ENCODE data around the gene CACNA1F. TPM values are rescaled to one million over a fixed set of nuclear protein-coding genes. Genes with fewer than 3 reads are reported as not detected.

The CACNA1F gene
- not detected in 2 replicates for total RNA-seq (2021)
- Bru-seq, nascent RNA = not detected
- percentile 3 among the genes with signal in this experiment for BruChase-seq, experiment 1, labeled RNA remaining after a 2-hour chase
- percentile 8 among the genes with signal in this experiment for BruChase-seq, experiment 2, labeled RNA remaining after a 6-hour chase
- long read RNA-seq = 0 reads

GRCh38 chrX:49233176-49233575 lies at the start of gene CACNA1F:
CACNA1F (minus strand) TSS chrX:49233340; CDS start chrX:49233309, 31 bp downstream.
- Histone ChIP-seq H2AFZ (no peak within 1 kb of the TSS), H3K9me2 (ENCODE audit: insufficient read depth) (no peaks in the 10 kb centered on the region), H3K27ac (no peak within 1 kb of the TSS), H3K4me2 (no peak within 1 kb of the TSS), H3F3A (ENCODE audit: insufficient read depth, low read depth) (no peaks in the 10 kb centered on the region), H3K4me1 (replicated peaks; ENCODE audit: insufficient read depth) (no peaks in the 10 kb centered on the region), H4K20me1 (ENCODE audit: insufficient read depth) (no peaks in the 10 kb centered on the region), H3K4me3 (no peak within 1 kb of the TSS), H3K79me2 (ENCODE audit: low read depth) (no peaks in the 10 kb centered on the region), H3K36me3 (ENCODE audit: low read depth) (no peaks in the 10 kb centered on the region), H3K27me3 (ENCODE audit: insufficient read depth, low read depth) (no peaks in the 10 kb centered on the region), H3K9me3 (ENCODE audit: insufficient read depth, low read depth) (no peaks in the 10 kb centered on the region)
- BruUV-seq (replicated peaks) = no TSS peak
- POLR2A ChIA-PET (ENCODE audit: unreplicated experiment) = no interaction called here
- CTCF ChIA-PET = no interaction called here
- TF ChIP-seq CTCF (conservative IDR thresholded peaks at IDR 0.05) (no peak), EZH2 (IDR thresholded peaks at IDR 0.05; ENCODE audit: low read depth) (no peak)
- no peak for DNase-seq
- intact Hi-C loops (cut with micrococcal nuclease; ENCODE audit: unreplicated experiment) = no loop called here

- Histone ChIP-seq H3F3A (ENCODE audit: insufficient read depth, low read depth) (no peaks in the 10 kb centered on the region), H3K4me1 (replicated peaks; ENCODE audit: insufficient read depth) (no peaks in the 10 kb centered on the region), H3K36me3 (ENCODE audit: low read depth) (no peaks in the 10 kb centered on the region), H3K27me3 (ENCODE audit: insufficient read depth, low read depth) (no peaks in the 10 kb centered on the region), H3K9me3 (ENCODE audit: insufficient read depth, low read depth) (no peaks in the 10 kb centered on the region), H3K27ac (no peak overlapping the region), H4K20me1 (ENCODE audit: insufficient read depth) (no peaks in the 10 kb centered on the region), H3K4me3 (no peak overlapping the region), H3K79me2 (ENCODE audit: low read depth) (no peaks in the 10 kb centered on the region), H2AFZ (no peak overlapping the region), H3K4me2 (no peak overlapping the region), H3K9me2 (ENCODE audit: insufficient read depth) (no peaks in the 10 kb centered on the region)
- no TSS peak for BruUV-seq (replicated peaks)
- DNase-seq = no peak
- no peak for TF ChIP-seq EZH2 (IDR thresholded peaks at IDR 0.05; ENCODE audit: low read depth)
- TF ChIP-seq CTCF (conservative IDR thresholded peaks at IDR 0.05) = no peak
- intact Hi-C loops (cut with micrococcal nuclease; ENCODE audit: unreplicated experiment) = no loop called here
- ChIA-PET POLR2A (ENCODE audit: unreplicated experiment) (no interaction called here), CTCF (no interaction called here)
Measured at GRCh38 chrX:49282647-49283011, 49.5 kb upstream of the CACNA1F start.

GRCh38 chrX:49278081-49278480 lies 44.9 kb upstream of the CACNA1F start:
- H3K4me1 ChIP-seq (replicated peaks; ENCODE audit: insufficient read depth) = no peaks in the 10 kb centered on the region
- ChIA-PET POLR2A (ENCODE audit: unreplicated experiment) (no interaction called here), CTCF (no interaction called here)
- H3K27me3 ChIP-seq (ENCODE audit: insufficient read depth, low read depth) = no peaks in the 10 kb centered on the region
- BruUV-seq (replicated peaks) = no TSS peak
- H3K9me3 ChIP-seq (ENCODE audit: insufficient read depth, low read depth) = no peaks in the 10 kb centered on the region
- H2AFZ ChIP-seq = no peak overlapping the region
- H3K27ac ChIP-seq = no peak overlapping the region
- no peak overlapping the region for H3K4me3 ChIP-seq
- no peak overlapping the region for H3K4me2 ChIP-seq
- no peak for DNase-seq
- H4K20me1 ChIP-seq (ENCODE audit: insufficient read depth) = no peaks in the 10 kb centered on the region
- intact Hi-C loops (cut with micrococcal nuclease; ENCODE audit: unreplicated experiment) = no loop called here
- H3K9me2 ChIP-seq (ENCODE audit: insufficient read depth) = no peaks in the 10 kb centered on the region
- no peaks in the 10 kb centered on the region for H3K36me3 ChIP-seq (ENCODE audit: low read depth)
- no peak for TF ChIP-seq CTCF (conservative IDR thresholded peaks at IDR 0.05)
- TF ChIP-seq EZH2 (IDR thresholded peaks at IDR 0.05; ENCODE audit: low read depth) = no peak
- no peaks in the 10 kb centered on the region for H3K79me2 ChIP-seq (ENCODE audit: low read depth)
- H3F3A ChIP-seq (ENCODE audit: insufficient read depth, low read depth) = no peaks in the 10 kb centered on the region
